MM.1S (cell line): ENCODE results near the gene WWC2.

Experiments
- EZH2 ChIP-seq: fragments of 300-600 bp; sonication (generic); optimal IDR thresholded peaks from 2 replicates; pipeline ENCODE3; 2017; ENCODE audit warnings: low read depth, mild to moderate bottlenecking, antibody characterized with exemption, low read length, mixed read lengths
- EZH2phosphoT487 ChIP-seq: fragments of 300-600 bp; sonication (generic); IDR thresholded peaks from 2 replicates; pipeline ENCODE4 v1.6.1; 2018; ENCODE audit warnings: antibody characterized with exemption, low read length
- TF ChIP-seq, protein P1 (sequence below): fragments of 300-600 bp; sonication (generic); IDR thresholded peaks from 2 replicates; pipeline ENCODE4 v1.5.1; 2016; ENCODE audit warnings: antibody characterized with exemption, low read length, mixed read lengths

- TF ChIP-seq, protein P1, sequence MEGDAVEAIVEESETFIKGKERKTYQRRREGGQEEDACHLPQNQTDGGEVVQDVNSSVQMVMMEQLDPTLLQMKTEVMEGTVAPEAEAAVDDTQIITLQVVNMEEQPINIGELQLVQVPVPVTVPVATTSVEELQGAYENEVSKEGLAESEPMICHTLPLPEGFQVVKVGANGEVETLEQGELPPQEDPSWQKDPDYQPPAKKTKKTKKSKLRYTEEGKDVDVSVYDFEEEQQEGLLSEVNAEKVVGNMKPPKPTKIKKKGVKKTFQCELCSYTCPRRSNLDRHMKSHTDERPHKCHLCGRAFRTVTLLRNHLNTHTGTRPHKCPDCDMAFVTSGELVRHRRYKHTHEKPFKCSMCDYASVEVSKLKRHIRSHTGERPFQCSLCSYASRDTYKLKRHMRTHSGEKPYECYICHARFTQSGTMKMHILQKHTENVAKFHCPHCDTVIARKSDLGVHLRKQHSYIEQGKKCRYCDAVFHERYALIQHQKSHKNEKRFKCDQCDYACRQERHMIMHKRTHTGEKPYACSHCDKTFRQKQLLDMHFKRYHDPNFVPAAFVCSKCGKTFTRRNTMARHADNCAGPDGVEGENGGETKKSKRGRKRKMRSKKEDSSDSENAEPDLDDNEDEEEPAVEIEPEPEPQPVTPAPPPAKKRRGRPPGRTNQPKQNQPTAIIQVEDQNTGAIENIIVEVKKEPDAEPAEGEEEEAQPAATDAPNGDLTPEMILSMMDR, result no peak
- TF ChIP-seq EZH2phosphoT487 (no peak), EZH2 (no peak)
These were observed 225.6 kb downstream of the WWC2 start for GRCh38 chr4:183324619-183325018.
